Dermis microvascular lymphatic vessel endothelial cell (primary cell): Measurements from ENCODE around the gene MEGF11. TPM values are rescaled to one million over a fixed set of nuclear protein-coding genes. Genes with fewer than 3 reads are reported as not detected.

ENCODE experiments used
- DNase-seq, 2 donors: peaks; one replicate each; pipeline versions ENCODE4 v3.0.0 to v3.0.0-alpha.2; 2010; ENCODE audit warnings: low read depth in 2 of 2
- total RNA-seq: library from RNA; depleted of rRNA; stranded (reverse); fragments of >200 nt; gene quantifications from 2 replicates; pipeline ENCODE4 v1.2.1, GENCODE V29; 2014

Gene MEGF11
- total RNA-seq, 1 donor from 2014 or later, result not detected

DNA sequence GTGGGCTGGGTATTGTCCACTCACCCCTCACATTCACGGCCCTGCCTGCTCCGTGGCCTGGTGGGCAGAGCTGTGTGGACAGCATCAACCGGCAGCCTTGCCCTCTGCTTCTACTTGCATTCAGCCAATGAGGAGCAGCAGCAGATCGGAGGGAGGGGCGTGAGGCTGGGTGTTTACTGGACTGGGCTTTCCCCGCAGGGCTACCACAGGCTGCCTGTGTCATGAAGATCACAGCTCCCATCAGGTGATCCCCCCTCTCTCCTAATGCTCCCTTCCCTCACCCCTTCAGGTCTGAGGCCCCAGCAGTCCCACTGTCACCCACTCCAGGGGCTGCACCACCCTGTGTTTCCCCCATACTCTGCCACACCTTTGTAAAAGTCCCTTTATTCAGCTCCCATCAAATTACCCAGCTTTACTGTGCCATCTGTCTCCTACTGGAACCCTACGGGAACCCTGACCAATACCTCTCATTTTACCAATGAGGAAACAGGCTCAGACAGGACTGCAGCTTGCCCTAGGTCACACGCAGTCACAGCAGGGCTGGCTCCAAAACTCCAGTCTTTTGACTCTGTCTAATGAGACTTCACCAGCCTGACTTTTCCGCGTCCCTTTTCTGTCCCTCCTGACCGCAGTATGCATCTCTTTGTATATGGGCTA lies 81.1 kb downstream of the MEGF11 start:
- no peak for DNase-seq

GRCh38 chr15:66171841-66172240 lies 81.7 kb downstream of the MEGF11 start:
- DNase-seq, result no peak

- DNase-seq, result no peak
Measured at GRCh38 chr15:66170716-66171115, 82.8 kb downstream of the MEGF11 start.

GRCh38 chr15:66170042-66170441 lies 83.5 kb downstream of the MEGF11 start:
- no peak for DNase-seq

DNA sequence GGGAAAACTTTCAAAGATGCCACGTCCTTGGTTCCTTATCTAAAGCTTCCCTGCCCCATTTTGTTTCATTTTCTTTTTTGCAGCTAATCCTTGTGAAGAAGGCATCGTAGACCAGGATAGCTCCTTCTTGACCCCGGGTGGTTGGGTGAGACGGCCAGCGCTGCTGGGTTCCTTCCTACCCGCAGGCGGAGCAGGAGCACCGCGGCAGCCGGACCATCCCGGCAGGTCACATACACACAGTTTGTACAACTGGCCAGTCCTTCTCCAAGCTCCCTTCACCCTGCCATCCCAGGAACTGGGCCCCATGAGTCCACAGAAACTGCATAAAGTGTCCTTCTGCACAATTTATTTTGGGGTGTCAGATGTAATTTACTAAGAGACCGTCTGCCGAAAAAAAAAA lies 83.9 kb downstream of the MEGF11 start:
- DNase-seq, result no peak

DNA sequence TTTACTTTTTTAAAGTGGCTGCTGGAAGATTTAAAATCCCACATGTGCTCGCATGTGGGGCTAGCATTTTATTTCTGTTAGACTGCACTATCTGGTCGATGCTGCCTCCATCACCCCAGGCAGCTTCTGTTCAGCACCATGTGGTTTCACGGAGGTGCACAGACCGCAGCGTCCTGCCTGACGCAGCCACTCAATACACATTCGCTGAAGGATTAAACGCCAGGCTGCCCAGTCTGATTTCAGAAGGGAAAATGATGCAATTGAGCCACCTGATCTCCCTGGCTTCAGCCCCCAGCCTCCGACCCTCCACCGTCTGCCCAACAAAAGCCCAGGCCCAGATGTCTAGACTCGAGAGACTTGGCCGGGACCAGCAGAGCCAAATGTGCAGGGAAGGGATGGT lies 84.5 kb downstream of the MEGF11 start:
- DNase-seq, result no peak

GRCh38 chr15:66167854-66168253 lies 85.7 kb downstream of the MEGF11 start:
- no peak for DNase-seq

DNA sequence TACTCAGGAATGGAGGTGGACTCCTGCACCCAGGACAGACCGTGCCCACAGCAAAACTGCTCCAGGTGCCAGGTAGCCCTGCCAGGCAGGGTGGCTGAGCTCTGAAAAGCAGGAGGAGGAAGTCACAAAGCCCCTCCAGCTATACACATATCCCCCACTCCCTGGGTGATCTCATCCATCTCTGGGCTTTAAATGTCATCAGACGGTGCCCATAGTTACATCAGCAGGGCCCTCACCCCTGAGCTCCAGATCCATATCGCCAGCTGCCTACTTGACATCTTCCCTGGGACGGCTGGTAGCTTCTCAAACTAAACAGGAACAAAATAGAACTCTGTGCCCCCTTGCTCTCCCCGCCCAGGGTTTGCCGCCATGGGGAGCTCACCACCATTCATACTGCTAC lies 87.7 kb downstream of the MEGF11 start:
- no peak for DNase-seq

DNA sequence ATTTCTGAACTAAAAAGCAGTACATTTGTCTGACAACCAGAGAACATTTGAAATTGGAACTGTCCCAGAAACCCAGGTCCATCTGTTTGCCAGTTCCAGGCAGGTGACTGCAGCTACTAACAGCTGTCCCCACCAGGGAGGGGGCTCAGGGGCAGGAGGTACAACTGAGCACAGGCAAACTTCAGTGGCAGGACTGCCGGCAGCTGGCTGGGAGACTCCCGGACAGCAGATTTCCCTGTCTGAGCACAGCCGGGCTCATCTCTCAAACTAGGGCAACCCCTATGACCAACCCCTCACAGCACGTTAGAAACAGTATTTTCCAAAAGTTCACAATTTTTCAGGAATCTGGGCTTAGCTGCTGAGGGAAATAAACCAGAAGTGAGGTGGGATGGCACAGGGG lies 88.8 kb downstream of the MEGF11 start:
- no peak for DNase-seq

GRCh38 chr15:66163553-66163952 lies 90.0 kb downstream of the MEGF11 start:
- no peak for DNase-seq

GRCh38 chr15:66162286-66162685 lies 91.3 kb downstream of the MEGF11 start:
- no peak for DNase-seq

GRCh38 chr15:66161575-66162118 lies 91.9 kb downstream of the MEGF11 start:
- DNase-seq, result no peak

- DNase-seq, result no peak
Measured at GRCh38 chr15:66161108-66161507, 92.4 kb downstream of the MEGF11 start.

DNA sequence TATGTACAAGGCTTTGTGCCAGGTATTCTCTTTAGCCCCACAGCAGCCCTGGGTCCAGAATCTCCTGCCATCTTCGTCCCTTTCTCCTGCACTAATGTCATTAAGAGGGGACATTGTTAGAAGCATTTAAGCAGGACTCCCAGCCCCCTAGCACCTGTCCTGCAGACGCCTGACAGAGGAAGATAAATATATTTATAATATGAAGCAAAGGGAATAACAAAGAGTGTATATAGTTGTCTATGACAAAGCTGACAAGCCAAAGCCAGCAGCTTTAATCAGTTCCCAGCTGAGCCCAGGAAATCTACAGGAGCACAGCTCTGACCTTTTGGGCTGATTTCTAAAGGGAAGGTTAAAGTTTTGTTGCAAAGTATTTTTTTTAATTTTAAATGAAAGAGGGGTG lies 96.0 kb downstream of the MEGF11 start:
- no peak for DNase-seq

DNA sequence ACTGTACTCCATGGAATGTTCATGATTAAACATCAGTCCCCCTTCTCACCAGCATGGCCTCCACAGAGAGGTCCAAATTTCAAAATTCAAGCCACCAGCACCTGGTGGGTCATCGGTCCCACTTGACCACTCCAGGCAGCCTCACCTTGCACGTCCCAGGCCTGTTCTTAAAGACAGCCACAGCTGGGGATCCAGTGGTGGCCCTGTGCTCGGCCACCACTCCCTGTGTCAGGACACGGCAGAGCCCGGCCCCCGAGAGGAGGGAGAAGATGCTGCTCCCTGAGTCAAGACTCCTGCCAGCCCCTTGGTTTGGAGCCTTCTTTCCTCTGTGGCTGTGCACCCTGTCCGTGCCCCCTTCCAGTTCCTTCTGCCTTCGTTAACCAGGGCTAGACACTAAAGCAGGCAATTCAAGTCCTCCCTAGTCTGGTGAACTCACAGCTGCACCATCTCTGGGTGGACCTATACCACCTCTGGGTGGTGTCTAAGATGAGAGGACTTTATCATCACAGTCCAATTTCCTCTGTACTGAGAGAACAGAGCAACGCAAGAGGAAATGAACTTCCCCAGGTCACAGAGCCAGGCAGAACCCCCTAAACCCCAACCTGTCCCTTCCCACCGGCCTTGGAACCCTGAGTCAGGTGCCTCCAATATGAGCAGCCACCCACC lies 97.1 kb downstream of the MEGF11 start:
- DNase-seq, result no peak

GRCh38 chr15:66155065-66155464 lies 98.5 kb downstream of the MEGF11 start:
- DNase-seq, result no peak

DNA sequence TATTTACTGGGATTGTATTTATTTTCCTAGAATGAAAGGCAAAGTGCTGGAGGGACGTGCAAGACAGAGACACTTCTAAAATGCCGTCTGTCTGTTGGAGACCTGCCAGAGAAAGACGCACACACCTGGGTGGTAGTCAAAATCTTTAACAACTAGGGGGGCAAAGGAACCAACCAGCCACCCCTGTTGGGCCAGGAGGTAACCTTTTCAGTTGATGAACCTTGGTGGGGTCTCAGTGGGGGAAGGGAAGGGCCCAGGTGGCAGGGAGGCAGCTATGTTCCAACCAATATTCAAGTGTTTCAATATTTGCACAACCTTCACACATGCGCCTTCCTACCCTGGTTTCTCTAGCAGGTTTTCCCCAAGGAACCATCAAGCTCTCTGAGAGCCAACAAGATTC lies 99.0 kb downstream of the MEGF11 start:
- no peak for DNase-seq

DNA sequence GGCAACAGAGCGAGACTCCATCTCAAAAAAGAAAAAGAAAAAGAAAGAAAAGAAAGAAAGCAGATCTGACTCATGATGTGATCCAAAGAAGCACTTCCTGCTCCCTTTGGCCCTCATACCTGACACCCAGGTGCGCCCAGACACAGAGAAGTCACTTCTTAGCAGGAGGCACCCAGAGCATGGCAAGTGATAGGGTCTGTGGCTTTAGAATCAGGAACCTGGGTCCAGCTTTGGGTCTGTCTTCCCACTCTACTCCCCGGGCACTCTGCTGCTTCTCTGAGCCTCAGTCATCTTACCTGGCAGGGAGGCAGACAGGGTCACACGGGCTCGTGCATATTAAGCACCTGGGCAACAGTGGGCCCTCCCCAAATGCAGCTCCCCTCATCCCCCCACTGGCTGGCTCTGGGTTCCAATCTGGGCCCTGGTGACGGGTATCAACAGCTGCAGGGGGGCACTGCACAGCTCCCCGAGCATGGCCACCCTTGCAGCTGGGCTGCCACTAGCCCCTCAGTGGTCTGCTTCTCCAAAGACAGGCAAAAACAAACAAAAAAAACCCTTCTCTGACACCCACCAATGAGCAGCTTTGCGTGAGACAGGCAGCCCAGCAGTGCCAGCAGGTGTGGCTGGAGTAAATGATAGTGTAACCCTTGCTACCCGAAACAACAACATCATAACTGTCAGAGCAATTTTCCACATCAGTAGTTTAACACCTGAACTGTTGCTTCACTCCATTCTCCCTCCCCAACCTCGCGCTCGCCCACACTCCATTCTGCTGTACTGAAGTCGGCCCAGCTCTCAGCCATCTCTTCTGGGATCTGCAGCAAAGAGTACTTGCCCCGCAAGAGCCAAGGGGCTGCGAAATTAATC lies 99.8 kb downstream of the MEGF11 start:
- no peak for DNase-seq

GRCh38 chr15:66152650-66153049 lies 100.9 kb downstream of the MEGF11 start:
- DNase-seq, result no peak

- DNase-seq, result no peak
Measured at GRCh38 chr15:66151809-66152208, 101.7 kb downstream of the MEGF11 start.

GRCh38 chr15:66149871-66150270 lies 103.7 kb downstream of the MEGF11 start:
- DNase-seq, result no peak

DNA sequence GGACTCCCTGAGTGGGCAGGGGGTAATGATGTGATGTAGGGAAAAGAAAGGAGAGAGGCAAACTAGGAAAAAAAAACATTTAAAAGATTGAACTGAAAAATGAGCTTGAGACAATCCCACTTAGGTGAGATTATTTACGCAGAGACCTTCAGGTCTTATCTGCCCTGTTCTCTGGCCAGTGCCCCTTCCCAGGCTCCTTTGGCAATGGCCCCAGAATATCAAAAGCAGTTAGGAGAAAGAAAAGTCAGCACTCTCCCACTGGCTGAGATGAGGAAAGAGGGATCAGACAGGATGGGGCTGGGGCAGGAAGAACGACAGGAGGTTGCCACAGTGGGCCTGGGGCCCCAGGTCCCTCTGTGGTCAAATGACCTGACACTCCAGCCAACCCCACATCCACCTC lies 105.4 kb downstream of the MEGF11 start:
- no peak for DNase-seq
